ENCODE data around the gene MTF2. TPM values are rescaled to one million over a fixed set of nuclear protein-coding genes. Genes with fewer than 3 reads are reported as not detected.
A peak's percentile ranks its signal among the peaks of the same experiment; 100 is the strongest.

The MTF2 gene
- polyA plus RNA-seq, 3 donors, result 16.0 to 56.3 (median 32.5) TPM

DNA sequence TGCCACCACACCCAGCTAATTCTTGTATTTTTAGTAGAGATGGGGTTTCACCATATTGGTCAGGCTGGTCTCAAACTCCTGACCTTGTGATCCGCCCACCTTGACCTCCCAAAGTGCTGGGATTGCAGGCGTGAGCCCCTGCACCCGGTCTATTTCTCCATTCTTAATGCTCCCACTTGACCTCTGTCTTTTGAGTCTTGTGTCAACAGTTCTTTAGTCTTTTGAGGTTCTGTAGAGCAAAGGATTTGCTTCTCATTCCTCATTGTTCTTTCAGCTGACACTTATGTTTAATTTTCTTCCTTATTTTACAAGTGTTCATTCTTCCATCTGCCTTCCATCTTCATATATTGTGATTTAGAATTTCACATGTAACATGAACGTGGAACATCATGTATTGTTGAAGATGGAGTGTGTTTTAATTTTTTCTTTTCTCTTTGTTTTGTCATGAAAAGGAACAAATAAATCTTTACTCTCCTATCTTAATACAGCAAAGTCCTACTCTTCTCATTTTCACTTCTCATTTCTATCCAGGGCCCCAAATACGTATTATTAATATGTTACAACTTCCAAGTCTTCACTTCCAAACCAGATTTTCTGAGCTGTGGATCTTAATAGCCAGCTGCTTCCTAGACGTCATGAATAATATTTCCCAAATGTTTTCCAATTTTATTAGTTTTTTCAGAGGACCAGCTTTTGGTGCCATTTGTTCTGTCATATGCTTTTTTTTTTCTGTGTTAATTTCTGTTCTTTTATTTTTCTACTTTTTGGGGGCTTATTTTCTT is 16.9 kb downstream of the MTF2 start:
- H3K9me3 ChIP-seq (replicated peaks in 1 of 2; ENCODE audit: control insufficient read depth in 1 of 2, insufficient read depth in 1 of 2, low read length in 2 of 2), result no peaks in the 10 kb centered on the region
- H3K27ac ChIP-seq (ENCODE audit: low read depth in 1 of 2, low read length in 2 of 2), result peak overlapping the region; percentile 28 to 65
- Mint-ChIP-seq H3K27me3 (ENCODE audit: low read depth in 3 of 3) (peaks cover 0 to 1% (median 0%) of the 10 kb centered on the region in 3 donors), H3K4me3 (peak overlapping the region in 1 of 2 donors; percentile 57), H3K9me3 (no peaks in the 10 kb centered on the region), H3K36me3 (peaks cover 3 to 12% of the 10 kb centered on the region in 2 donors), H3K4me1 (peaks cover 32% of the 10 kb centered on the region), H3K27ac (peak overlapping the region; percentile 27 to 88 (median 82))
- H2AFZ ChIP-seq (ENCODE audit: insufficient read depth, low read depth, low read length, poor library complexity, severe bottlenecking), result no peak overlapping the region
- no peak overlapping the region for H3K4me3 ChIP-seq (replicated peaks in 1 of 3; ENCODE audit: low read depth in 2 of 3, low read length in 3 of 3)
- H3K9ac ChIP-seq (ENCODE audit: insufficient read depth, low read length, poor library complexity, severe bottlenecking), result no peak overlapping the region
- H4K20me1 ChIP-seq (ENCODE audit: insufficient read depth, low read length), result peaks cover 80% of the 10 kb centered on the region
- intact Hi-C loops (cut with micrococcal nuclease), result no loop called here
- peaks cover 4 to 6% of the 10 kb centered on the region in 2 donors for H3K36me3 ChIP-seq (replicated peaks in 1 of 2; ENCODE audit: control insufficient read depth in 1 of 2, insufficient read depth in 2 of 2, low read length in 2 of 2)
- no CpG with 5 or more reads among the region's 6 CpGs for WGBS (ENCODE audit: insufficient coverage)
- peaks cover 99% of the 10 kb centered on the region for H3K79me2 ChIP-seq (ENCODE audit: insufficient read depth, low read length)
- DNase-seq, result no peak
- H3K27me3 ChIP-seq (ENCODE audit: control insufficient read depth in 2 of 2, insufficient read depth in 2 of 2, low read length in 2 of 2), result no peaks in the 10 kb centered on the region
- TF ChIP-seq, protein P1, sequence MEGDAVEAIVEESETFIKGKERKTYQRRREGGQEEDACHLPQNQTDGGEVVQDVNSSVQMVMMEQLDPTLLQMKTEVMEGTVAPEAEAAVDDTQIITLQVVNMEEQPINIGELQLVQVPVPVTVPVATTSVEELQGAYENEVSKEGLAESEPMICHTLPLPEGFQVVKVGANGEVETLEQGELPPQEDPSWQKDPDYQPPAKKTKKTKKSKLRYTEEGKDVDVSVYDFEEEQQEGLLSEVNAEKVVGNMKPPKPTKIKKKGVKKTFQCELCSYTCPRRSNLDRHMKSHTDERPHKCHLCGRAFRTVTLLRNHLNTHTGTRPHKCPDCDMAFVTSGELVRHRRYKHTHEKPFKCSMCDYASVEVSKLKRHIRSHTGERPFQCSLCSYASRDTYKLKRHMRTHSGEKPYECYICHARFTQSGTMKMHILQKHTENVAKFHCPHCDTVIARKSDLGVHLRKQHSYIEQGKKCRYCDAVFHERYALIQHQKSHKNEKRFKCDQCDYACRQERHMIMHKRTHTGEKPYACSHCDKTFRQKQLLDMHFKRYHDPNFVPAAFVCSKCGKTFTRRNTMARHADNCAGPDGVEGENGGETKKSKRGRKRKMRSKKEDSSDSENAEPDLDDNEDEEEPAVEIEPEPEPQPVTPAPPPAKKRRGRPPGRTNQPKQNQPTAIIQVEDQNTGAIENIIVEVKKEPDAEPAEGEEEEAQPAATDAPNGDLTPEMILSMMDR (IDR thresholded peaks at IDR 0.05), result no peak
- H3K4me1 ChIP-seq (ENCODE audit: control insufficient read depth in 1 of 2, insufficient read depth in 2 of 2, low read length in 2 of 2), result peaks cover 8 to 12% of the 10 kb centered on the region in 2 donors
- H3K4me2 ChIP-seq (replicated peaks; ENCODE audit: extremely low read depth, low read length, poor library complexity, severe bottlenecking), result no peak overlapping the region

GRCh38 chr1:93102142-93102541 is 23.1 kb downstream of the MTF2 start:
- Mint-ChIP-seq H3K36me3 (peaks cover 24 to 45% of the 10 kb centered on the region in 2 donors), H3K9me3 (peaks cover 0 to 13% (median 6%) of the 10 kb centered on the region in 7 donors), H3K4me1 (peaks cover 17% of the 10 kb centered on the region), H3K27ac (peak overlapping the region in 1 of 7 donors; percentile 29), H3K27me3 (ENCODE audit: low read depth in 3 of 3) (no peaks in the 10 kb centered on the region), H3K4me3 (no peak overlapping the region)
- intact Hi-C loops (cut with micrococcal nuclease), result no loop called here
- Histone ChIP-seq H3K4me1 (ENCODE audit: control insufficient read depth in 1 of 2, insufficient read depth in 2 of 2, low read length in 2 of 2) (no peaks in the 10 kb centered on the region), H3K9ac (ENCODE audit: insufficient read depth, low read length, poor library complexity, severe bottlenecking) (no peak overlapping the region), H3K27ac (ENCODE audit: low read depth in 1 of 2, low read length in 2 of 2) (peak overlapping the region in 1 of 2 donors; percentile 56), H3K79me2 (ENCODE audit: insufficient read depth, low read length) (peaks cover 99% of the 10 kb centered on the region), H2AFZ (ENCODE audit: insufficient read depth, low read depth, low read length, poor library complexity, severe bottlenecking) (no peak overlapping the region), H3K36me3 (replicated peaks in 1 of 2; ENCODE audit: control insufficient read depth in 1 of 2, insufficient read depth in 2 of 2, low read length in 2 of 2) (peaks cover 6 to 37% of the 10 kb centered on the region in 2 donors), H3K27me3 (ENCODE audit: control insufficient read depth in 2 of 2, insufficient read depth in 2 of 2, low read length in 2 of 2) (no peaks in the 10 kb centered on the region), H3K9me3 (replicated peaks in 1 of 2; ENCODE audit: control insufficient read depth in 1 of 2, insufficient read depth in 1 of 2, low read length in 2 of 2) (peaks cover 0 to 1% of the 10 kb centered on the region in 2 donors), H3K4me2 (replicated peaks; ENCODE audit: extremely low read depth, low read length, poor library complexity, severe bottlenecking) (no peak overlapping the region), H3K4me3 (replicated peaks in 1 of 3; ENCODE audit: low read depth in 2 of 3, low read length in 3 of 3) (no peak overlapping the region), H4K20me1 (ENCODE audit: insufficient read depth, low read length) (peaks cover 69% of the 10 kb centered on the region)
- DNase-seq, result no peak
- WGBS (ENCODE audit: insufficient coverage), result 90% methylated on average over 2 of the region's 4 CpGs
- TF ChIP-seq, protein P1 (IDR thresholded peaks at IDR 0.05), result no peak
